Measurements from ENCODE around the gene CNKSR2.

- TF ChIP-seq, protein P1, sequence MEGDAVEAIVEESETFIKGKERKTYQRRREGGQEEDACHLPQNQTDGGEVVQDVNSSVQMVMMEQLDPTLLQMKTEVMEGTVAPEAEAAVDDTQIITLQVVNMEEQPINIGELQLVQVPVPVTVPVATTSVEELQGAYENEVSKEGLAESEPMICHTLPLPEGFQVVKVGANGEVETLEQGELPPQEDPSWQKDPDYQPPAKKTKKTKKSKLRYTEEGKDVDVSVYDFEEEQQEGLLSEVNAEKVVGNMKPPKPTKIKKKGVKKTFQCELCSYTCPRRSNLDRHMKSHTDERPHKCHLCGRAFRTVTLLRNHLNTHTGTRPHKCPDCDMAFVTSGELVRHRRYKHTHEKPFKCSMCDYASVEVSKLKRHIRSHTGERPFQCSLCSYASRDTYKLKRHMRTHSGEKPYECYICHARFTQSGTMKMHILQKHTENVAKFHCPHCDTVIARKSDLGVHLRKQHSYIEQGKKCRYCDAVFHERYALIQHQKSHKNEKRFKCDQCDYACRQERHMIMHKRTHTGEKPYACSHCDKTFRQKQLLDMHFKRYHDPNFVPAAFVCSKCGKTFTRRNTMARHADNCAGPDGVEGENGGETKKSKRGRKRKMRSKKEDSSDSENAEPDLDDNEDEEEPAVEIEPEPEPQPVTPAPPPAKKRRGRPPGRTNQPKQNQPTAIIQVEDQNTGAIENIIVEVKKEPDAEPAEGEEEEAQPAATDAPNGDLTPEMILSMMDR (conservative IDR thresholded peaks at IDR 0.05; ENCODE audit: low read depth in 2 of 2), result no peak
- TF ChIP-seq, protein P2, sequence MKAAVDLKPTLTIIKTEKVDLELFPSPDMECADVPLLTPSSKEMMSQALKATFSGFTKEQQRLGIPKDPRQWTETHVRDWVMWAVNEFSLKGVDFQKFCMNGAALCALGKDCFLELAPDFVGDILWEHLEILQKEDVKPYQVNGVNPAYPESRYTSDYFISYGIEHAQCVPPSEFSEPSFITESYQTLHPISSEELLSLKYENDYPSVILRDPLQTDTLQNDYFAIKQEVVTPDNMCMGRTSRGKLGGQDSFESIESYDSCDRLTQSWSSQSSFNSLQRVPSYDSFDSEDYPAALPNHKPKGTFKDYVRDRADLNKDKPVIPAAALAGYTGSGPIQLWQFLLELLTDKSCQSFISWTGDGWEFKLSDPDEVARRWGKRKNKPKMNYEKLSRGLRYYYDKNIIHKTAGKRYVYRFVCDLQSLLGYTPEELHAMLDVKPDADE (IDR thresholded peaks at IDR 0.05), result no peak
- TF ChIP-seq EZH2phosphoT487 (IDR thresholded peaks at IDR 0.05; ENCODE audit: unreplicated experiment) (no peak), CREB1 (CRISPR knock-in tag; IDR thresholded peaks at IDR 0.05; ENCODE audit: low read depth) (no peak), EZH2 (IDR thresholded peaks at IDR 0.05; ENCODE audit: low read depth, unreplicated experiment) (no peak), POLR2AphosphoS5 (IDR thresholded peaks at IDR 0.05; ENCODE audit: low read depth) (no peak), ZNF331 (CRISPR knock-in tag; IDR thresholded peaks at IDR 0.05; ENCODE audit: low read depth) (no peak), JUNB (IDR thresholded peaks at IDR 0.05; ENCODE audit: unreplicated experiment) (no peak), ZNF114 (CRISPR knock-in tag; IDR thresholded peaks at IDR 0.05) (no peak)
- TF ChIP-seq, protein P3, sequence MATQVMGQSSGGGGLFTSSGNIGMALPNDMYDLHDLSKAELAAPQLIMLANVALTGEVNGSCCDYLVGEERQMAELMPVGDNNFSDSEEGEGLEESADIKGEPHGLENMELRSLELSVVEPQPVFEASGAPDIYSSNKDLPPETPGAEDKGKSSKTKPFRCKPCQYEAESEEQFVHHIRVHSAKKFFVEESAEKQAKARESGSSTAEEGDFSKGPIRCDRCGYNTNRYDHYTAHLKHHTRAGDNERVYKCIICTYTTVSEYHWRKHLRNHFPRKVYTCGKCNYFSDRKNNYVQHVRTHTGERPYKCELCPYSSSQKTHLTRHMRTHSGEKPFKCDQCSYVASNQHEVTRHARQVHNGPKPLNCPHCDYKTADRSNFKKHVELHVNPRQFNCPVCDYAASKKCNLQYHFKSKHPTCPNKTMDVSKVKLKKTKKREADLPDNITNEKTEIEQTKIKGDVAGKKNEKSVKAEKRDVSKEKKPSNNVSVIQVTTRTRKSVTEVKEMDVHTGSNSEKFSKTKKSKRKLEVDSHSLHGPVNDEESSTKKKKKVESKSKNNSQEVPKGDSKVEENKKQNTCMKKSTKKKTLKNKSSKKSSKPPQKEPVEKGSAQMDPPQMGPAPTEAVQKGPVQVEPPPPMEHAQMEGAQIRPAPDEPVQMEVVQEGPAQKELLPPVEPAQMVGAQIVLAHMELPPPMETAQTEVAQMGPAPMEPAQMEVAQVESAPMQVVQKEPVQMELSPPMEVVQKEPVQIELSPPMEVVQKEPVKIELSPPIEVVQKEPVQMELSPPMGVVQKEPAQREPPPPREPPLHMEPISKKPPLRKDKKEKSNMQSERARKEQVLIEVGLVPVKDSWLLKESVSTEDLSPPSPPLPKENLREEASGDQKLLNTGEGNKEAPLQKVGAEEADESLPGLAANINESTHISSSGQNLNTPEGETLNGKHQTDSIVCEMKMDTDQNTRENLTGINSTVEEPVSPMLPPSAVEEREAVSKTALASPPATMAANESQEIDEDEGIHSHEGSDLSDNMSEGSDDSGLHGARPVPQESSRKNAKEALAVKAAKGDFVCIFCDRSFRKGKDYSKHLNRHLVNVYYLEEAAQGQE (IDR thresholded peaks at IDR 0.05; ENCODE audit: unreplicated experiment), result no peak
Observed at GRCh38 chrX:21355831-21356230, 18.4 kb upstream of the CNKSR2 start.
